A549 (cell line): ENCODE data around the gene LEPROT. TPM values are rescaled to one million over a fixed set of nuclear protein-coding genes. Genes with fewer than 3 reads are reported as not detected.
A peak's percentile ranks its signal among the peaks of the same experiment; 100 is the strongest.

ENCODE experiments used
- ATAC-seq, 2 experiments: fragments of 200-7000 bp in 1 of 2; fragments of >200 bp in 1 of 2; cut with Nextera tagmentation in 1 of 2; cut with Tn5 transposase in 1 of 2; 3 replicates each; pipeline versions ENCODE4 v1.8.0 to v1.9.1; 2018 to 2020; ENCODE audit warnings: mild to moderate bottlenecking in 1 of 2, moderate library complexity in 1 of 2
- CTCF ChIA-PET: fragments of 300-600 bp; sonication (Branson Sonifier 250); formaldehyde crosslinking; extraction: SDS; loops from one replicate; lab custom pipeline; 2021; ENCODE audit warnings: antibody characterized with exemption, inconsistent platforms; lab: Yijun Ruan, JAX
- POLR2A ChIA-PET: fragments of 350-600 bp; formaldehyde crosslinking; extraction: SDS; loops from one replicate; lab custom pipeline; 2021; ENCODE audit warnings: antibody characterized with exemption, inconsistent platforms; lab: Yijun Ruan, JAX
- DNase-seq, 2 experiments: peaks; one replicate each; pipeline versions ENCODE4 v3.0.0 to v3.0.0-alpha.2; 2011 to 2016; ENCODE audit warnings: low read depth in 1 of 2, low spot score in 1 of 2
- FAIRE-seq: peaks from 2 replicates; lab custom pipeline; 2011; peaks lifted over from hg19 to GRCh38; lab: Jason Lieb, UNC
- H3K27ac ChIP-seq, 2 experiments: fragments of >200 bp; sonication (Bioruptor Twin); formaldehyde crosslinking; 3 replicates each; pipeline ENCODE4 v1.5.1; 2016 to 2017
- H3K4me1 ChIP-seq: fragments of >200 bp; sonication (Bioruptor Twin); formaldehyde crosslinking; 3 replicates; pipeline ENCODE4 v1.6.1; 2016
- H3K4me2 ChIP-seq: fragments of >200 bp; sonication (Bioruptor Twin); formaldehyde crosslinking; 3 replicates; pipeline ENCODE4 v1.6.1; 2016
- H3K4me3 ChIP-seq: fragments of >200 bp; sonication (Bioruptor Twin); formaldehyde crosslinking; 3 replicates; pipeline ENCODE4 v1.5.1; 2016
- H3K9me3 ChIP-seq: fragments of >200 bp; sonication (Bioruptor Twin); formaldehyde crosslinking; 3 replicates; pipeline ENCODE4 v1.6.1; 2016
- BCL3 ChIP-seq: fragments of >200 bp; sonication (Bioruptor Twin); formaldehyde crosslinking; IDR thresholded peaks from 3 replicates; pipeline ENCODE4 v1.6.1; 2016
- CBX8 ChIP-seq: fragments of 200-600 bp; sonication (generic); IDR thresholded peaks from 2 replicates; pipeline ENCODE4 v1.6.1; 2016
- EHF ChIP-seq: fragments of 250-450 bp; sonication (Bioruptor Pico); IDR thresholded peaks from 2 replicates; pipeline ENCODE4 v1.5.0; 2020; ENCODE audit warnings: mild to moderate bottlenecking
- FOSL2 ChIP-seq, 2 experiments: fragments of 450-650 bp in 1 of 2; fragments of >200 bp in 1 of 2; sonication (Bioruptor Twin) in 1 of 2; formaldehyde crosslinking; IDR thresholded peaks; 2 replicates each; pipeline versions ENCODE4 v1.5.0 to v1.6.1; 2016 to 2020; ENCODE audit warnings: mild to moderate bottlenecking in 1 of 2, moderate library complexity in 1 of 2
- GATA3 ChIP-seq: IDR thresholded peaks from 2 replicates; pipeline ENCODE4 v1.6.1; 2012; ENCODE audit warnings: borderline replicate concordance
- HES2 ChIP-seq: fragments of >200 bp; sonication (Bioruptor Twin); formaldehyde crosslinking; IDR thresholded peaks from 2 replicates; pipeline ENCODE4 v1.6.1; 2016
- HMGXB4 ChIP-seq: fragments of 250-450 bp; sonication (Bioruptor Pico); IDR thresholded peaks from 2 replicates; pipeline ENCODE4 v1.5.0; 2021; ENCODE audit warnings: mild to moderate bottlenecking, moderate library complexity, borderline replicate concordance
- HOXB5 ChIP-seq: fragments of 250-450 bp; sonication (Bioruptor Pico); IDR thresholded peaks from 2 replicates; pipeline ENCODE4 v1.5.0; 2020; ENCODE audit warnings: mild to moderate bottlenecking, moderate library complexity
- NR3C1 ChIP-seq: fragments of >200 bp; sonication (Bioruptor Twin); formaldehyde crosslinking; IDR thresholded peaks from 3 replicates; pipeline ENCODE4 v1.6.1; 2017
- RNF2 ChIP-seq: fragments of 200-600 bp; sonication (generic); IDR thresholded peaks from 2 replicates; pipeline ENCODE4 v1.6.1; 2016; ENCODE audit warnings: low read depth, mild to moderate bottlenecking, antibody characterized with exemption, moderate library complexity, borderline replicate concordance
- SMC3 ChIP-seq: fragments of >200 bp; sonication (Bioruptor Twin); formaldehyde crosslinking; IDR thresholded peaks from 3 replicates; pipeline ENCODE4 v1.6.1; 2018; ENCODE audit warnings: inconsistent platforms
- SREBF2 ChIP-seq: fragments of 450-650 bp; IDR thresholded peaks from 2 replicates; pipeline ENCODE4 v1.6.1; 2014; ENCODE audit warnings: mild to moderate bottlenecking, moderate library complexity
- TFCP2L1 ChIP-seq: fragments of 250-450 bp; sonication (Bioruptor Pico); IDR thresholded peaks from 2 replicates; pipeline ENCODE4 v1.5.0; 2021; ENCODE audit warnings: mild to moderate bottlenecking
- TP53 ChIP-seq: fragments of 250-450 bp; sonication (Bioruptor Pico); IDR thresholded peaks from 2 replicates; pipeline ENCODE4 v1.5.0; 2021; ENCODE audit warnings: mild to moderate bottlenecking, moderate library complexity
- ZFP36 ChIP-seq: fragments of 450-650 bp; IDR thresholded peaks from 2 replicates; pipeline ENCODE4 v1.6.1; 2014; ENCODE audit warnings: borderline replicate concordance; ENCODE audit not compliant: partially characterized antibody
- ZNF302 ChIP-seq: fragments of 250-450 bp; sonication (Bioruptor Pico); IDR thresholded peaks from 2 replicates; pipeline ENCODE4 v1.9.0; 2021; ENCODE audit warnings: inconsistent platforms, mild to moderate bottlenecking, moderate library complexity
- ZSCAN20 ChIP-seq: fragments of 250-450 bp; sonication (Bioruptor Pico); IDR thresholded peaks from 2 replicates; pipeline ENCODE4 v1.8.0; 2022; ENCODE audit warnings: mild to moderate bottlenecking, moderate library complexity
- WGBS: methylation state at CpG from one replicate; pipeline ENCODE4 v1.1.6; 2017; ENCODE audit errors: missing lambda C conversion rate; 5-methylcytosine and 5-hydroxymethylcytosine counted together
- polyA plus RNA-seq, 4 experiments: library from polyadenylated mRNA; depleted of rRNA in 3 of 4; stranded (reverse); fragments of >200 nt; fragmentation: RNase III in 1 of 4; extraction: RNeasy Plus Mini Kit Qiagen cat#74134 plus additional on column Dnase treatment in 1 of 4; gene quantifications; 2 replicates in 3 of 4; 3 replicates in 1 of 4; pipeline ENCODE4 v1.2.3, GENCODE V29; 2011 to 2017

The LEPROT gene
- polyA plus RNA-seq, 2 of the 4 experiments (the other 2 are of a cell fraction): 51.2 to 62.9 TPM

GRCh38 chr1:65395887-65396612 lies 24.4 kb upstream of the LEPROT start:
- no peaks in the 10 kb centered on the region for H3K4me1 ChIP-seq
- H3K4me3 ChIP-seq: no peak overlapping the region
- TF ChIP-seq TP53 (CRISPR knock-in tag) (no peak), SREBF2 (no peak), EHF (CRISPR knock-in tag) (no peak), SMC3 (no peak)
- FAIRE-seq: no peak
- no peak overlapping the region for H3K4me2 ChIP-seq
- H3K9me3 ChIP-seq: no peaks in the 10 kb centered on the region
- 82% methylated on average over 3 of the region's 3 CpGs for WGBS
- ATAC-seq: no peak
- CTCF ChIA-PET: no interaction called here
- DNase-seq: no peak
- POLR2A ChIA-PET: no interaction called here
- H3K27ac ChIP-seq: no peak overlapping the region

GRCh38 chr1:65398083-65398482 lies 22.4 kb upstream of the LEPROT start:
- POLR2A ChIA-PET: no interaction called here
- Histone ChIP-seq H3K27ac (no peak overlapping the region), H3K4me2 (no peak overlapping the region), H3K4me3 (no peak overlapping the region), H3K9me3 (no peaks in the 10 kb centered on the region), H3K4me1 (no peaks in the 10 kb centered on the region)
- ATAC-seq (no peak), DNase-seq (no peak), FAIRE-seq (no peak)
- WGBS: 97% methylated on average over 1 of the region's 1 CpG
- TF ChIP-seq RNF2 (no peak), HES2 (no peak), FOSL2 (IDR thresholded peaks at IDR 0.05) (no peak), FOSL2 (CRISPR knock-in tag; IDR thresholded peaks at IDR 0.05) (0 out of 2 replicates have a peak, but pooled peaks have one; percentile 5)
- CTCF ChIA-PET: interaction anchor here (1.3 kb wide), 1 partner anchor 21 kb away, joined by 3 read pairs; no protein-coding TSS in a partner anchor

GRCh38 chr1:65399003-65399402 lies 21.5 kb upstream of the LEPROT start:
- TF ChIP-seq ZFP36 (no peak), HMGXB4 (CRISPR knock-in tag) (no peak), NR3C1 (no peak), ZSCAN20 (no peak), SREBF2 (no peak), BCL3 (no peak), TFCP2L1 (CRISPR knock-in tag) (no peak), GATA3 (no peak), CBX8 (no peak), ZNF302 (CRISPR knock-in tag) (no peak)
- TF ChIP-seq, all 56 proteins: peak for 0
- no peak for FAIRE-seq
- Histone ChIP-seq H3K9me3 (no peaks in the 10 kb centered on the region), H3K4me3 (no peak overlapping the region), H3K27ac (no peak overlapping the region), H3K4me1 (no peaks in the 10 kb centered on the region), H3K4me2 (no peak overlapping the region)
- CTCF ChIA-PET: interaction anchor here (1.3 kb wide), 1 partner anchor 20 kb away, joined by 3 read pairs; no protein-coding TSS in a partner anchor
- no peak for ATAC-seq
- POLR2A ChIA-PET: no interaction called here
- DNase-seq: no peak
- WGBS: 88% methylated on average over 1 of the region's 1 CpG

- CTCF ChIA-PET: no interaction called here
- DNase-seq (no peak), ATAC-seq (no peak), FAIRE-seq (no peak)
- 98% methylated on average over 3 of the region's 3 CpGs for whole genome bisulfite sequencing
- Histone ChIP-seq H3K27ac (no peak overlapping the region), H3K9me3 (no peaks in the 10 kb centered on the region), H3K4me2 (no peak overlapping the region), H3K4me3 (no peak overlapping the region), H3K4me1 (no peaks in the 10 kb centered on the region)
- POLR2A ChIA-PET: no interaction called here
- no peak for TF ChIP-seq HOXB5
Measured at GRCh38 chr1:65401612-65402011, 18.9 kb upstream of the LEPROT start.
